Activated T-helper 9 cell treated with anti-CD3 and anti-CD28 coated beads, Interleukin-2, amount 50 U/mL, for 16 hours (primary cell): ENCODE measurements around the gene ZIC2.
"Not testable (repeated sequence)": the region's sequence is repeated elsewhere in the genome, so short reads cannot be mapped to it uniquely, and the experiment has no call there.

Experiments
- DNase-seq: peaks from one replicate; pipeline ENCODE4 v3.0.0-alpha.2; 2020; ENCODE audit warnings: low read depth

Gene ZIC2

DNA sequence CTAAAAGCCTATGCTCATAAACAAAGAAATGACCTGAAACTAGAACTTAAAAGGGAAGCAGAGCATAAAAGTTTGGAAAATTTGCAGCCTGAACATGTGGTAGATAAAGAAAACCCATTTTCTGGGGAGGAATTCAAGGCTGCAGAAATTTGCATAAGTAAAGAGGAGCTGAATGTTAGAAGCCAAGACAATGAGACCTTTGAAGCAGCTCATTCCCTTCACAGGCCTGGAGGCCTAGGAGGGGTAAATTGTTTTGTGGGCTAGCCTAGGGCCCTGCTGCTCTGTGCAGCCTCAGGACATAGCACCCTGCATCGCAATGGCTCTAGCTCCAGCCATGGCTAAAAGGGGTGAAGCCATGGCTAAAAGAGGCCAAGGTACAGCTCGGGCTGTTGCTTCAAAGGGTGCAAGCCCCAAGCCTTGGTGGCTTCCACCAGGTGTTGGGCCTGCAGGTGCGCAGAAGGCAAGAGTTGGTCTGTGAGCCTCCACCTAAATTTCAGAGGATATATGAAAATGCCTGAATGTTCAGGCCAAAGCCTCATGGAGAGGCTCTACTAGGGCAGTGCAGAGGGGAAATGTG is 38.3 kb downstream of the ZIC2 start:
- DNase-seq, result no peak

DNA sequence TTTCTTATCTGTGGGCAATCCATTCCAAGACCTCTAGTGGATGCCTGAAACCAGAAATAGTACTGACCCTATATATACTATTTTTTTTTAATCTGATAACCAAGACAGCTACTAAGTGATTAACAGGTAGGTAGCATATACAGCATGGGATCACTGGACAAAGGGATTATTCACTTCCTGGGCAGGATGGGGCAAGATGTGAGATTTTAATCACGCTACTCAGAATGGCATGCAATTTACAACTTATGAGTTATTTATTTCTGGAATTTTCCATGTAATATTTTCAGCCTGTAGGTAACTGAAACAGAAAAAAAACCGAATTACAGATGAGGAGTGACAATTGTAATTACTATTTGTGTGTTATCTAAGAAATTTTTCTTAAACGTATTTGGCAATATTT is 41.2 kb downstream of the ZIC2 start:
- no peak for DNase-seq

DNA sequence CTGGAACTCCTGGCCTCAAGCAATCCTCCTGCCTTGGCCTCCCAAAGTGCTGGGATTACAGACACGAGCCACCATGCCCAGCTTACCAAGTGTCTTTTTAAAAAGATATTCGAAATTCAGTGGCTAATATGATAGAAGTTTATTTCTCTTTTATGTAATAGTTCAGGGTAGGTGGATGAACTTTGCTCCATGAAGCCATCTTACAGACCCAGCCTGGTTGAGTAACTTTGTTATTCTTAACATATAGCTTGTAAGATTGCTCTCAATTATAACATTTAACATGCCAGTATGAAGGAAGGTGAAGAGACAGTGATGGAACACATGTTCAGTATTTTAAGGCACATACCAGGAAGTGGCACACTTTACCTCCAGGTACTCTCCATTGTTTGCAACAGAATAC is 42.4 kb downstream of the ZIC2 start:
- DNase-seq, result no peak

DNA sequence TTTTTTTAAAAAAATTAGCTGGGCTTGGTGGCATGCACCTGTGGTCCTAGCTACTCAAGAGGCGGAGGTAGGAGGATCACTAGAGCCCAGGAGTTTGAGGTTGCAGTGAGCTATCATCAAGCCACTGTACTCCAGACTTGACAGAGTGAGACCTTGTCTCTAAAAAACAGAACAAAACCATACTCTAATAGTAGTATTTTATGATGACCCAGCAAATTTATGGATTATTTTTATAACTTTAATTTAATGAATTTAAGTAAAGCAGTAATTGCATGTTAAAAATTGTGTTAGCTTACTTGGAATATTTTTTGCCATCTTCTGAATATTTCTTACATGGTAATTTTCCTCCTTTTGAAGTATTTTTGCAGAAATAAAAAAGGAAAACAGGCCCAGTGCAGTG is 48.3 kb downstream of the ZIC2 start:
- DNase-seq, result no peak

DNA sequence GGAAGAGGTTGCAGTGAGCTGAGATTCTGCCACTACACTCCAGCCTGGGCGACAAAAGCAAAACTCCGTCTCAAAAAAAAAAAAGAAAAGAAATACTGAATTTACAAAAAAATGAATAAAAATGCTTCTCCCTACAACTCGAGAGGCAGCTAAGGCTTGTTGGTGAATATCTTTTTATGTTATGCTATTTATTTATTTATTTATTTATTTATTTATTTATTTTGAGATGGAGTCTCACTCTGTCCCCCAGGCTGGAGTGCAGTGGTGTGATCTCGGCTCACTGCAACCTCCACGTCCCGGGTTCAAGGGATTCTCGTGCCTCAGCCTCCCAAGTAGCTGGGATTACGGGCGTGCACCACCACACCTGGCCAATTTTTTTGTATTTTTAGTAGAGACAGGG is 51.1 kb downstream of the ZIC2 start:
- DNase-seq, result not testable (repeated sequence)

DNA sequence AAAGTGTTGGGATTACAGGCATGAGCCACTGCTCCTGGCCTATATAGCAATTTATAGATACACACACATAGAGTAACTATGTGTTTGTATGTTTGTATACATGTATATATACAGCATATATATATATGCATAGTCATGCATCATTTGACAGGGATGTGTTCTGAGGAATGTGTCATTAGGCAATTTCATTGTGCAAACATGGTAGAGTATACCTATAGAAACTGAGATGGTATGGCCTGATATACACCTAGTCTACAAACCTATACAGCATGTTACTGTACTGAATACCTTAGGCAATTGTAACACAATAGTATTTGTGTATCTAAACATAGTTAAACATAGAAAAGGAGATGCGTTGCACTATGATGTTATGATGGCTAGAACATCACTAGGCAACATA is 54.4 kb downstream of the ZIC2 start:
- no peak for DNase-seq
